H1 (cell line): Measurements from ENCODE around the gene FOSB.

Experiments used
- ATF2 ChIP-seq: IDR thresholded peaks from 2 replicates; pipeline ENCODE4 v1.6.1; 2012; ENCODE audit warnings: low read length, inconsistent platforms
- CTCF ChIP-seq, 3 experiments: IDR thresholded peaks; 1 replicate in 2 of 3; 2 replicates in 1 of 3; pipeline versions ENCODE4 v1.5.1 to v1.6.1; 2011; ENCODE audit warnings: low read length in 3 of 3, mild to moderate bottlenecking in 3 of 3, inconsistent platforms in 2 of 3, low read depth in 1 of 3, moderate library complexity in 1 of 3; ENCODE audit not compliant: insufficient read depth in 1 of 3; ENCODE audit errors: control extremely low read depth in 1 of 3
- EGR1 ChIP-seq: IDR thresholded peaks from 2 replicates; pipeline ENCODE4 v1.6.1; 2011; ENCODE audit warnings: low read depth, low read length, borderline replicate concordance
- EP300 ChIP-seq, 2 experiments: IDR thresholded peaks; 1 replicate in 1 of 2; 2 replicates in 1 of 2; pipeline ENCODE4 v1.6.1; 2011 to 2012; ENCODE audit warnings: low read depth in 2 of 2, low read length in 2 of 2, mild to moderate bottlenecking in 2 of 2, borderline replicate concordance in 1 of 2, inconsistent platforms in 1 of 2, moderate library complexity in 1 of 2
- GTF2F1 ChIP-seq: IDR thresholded peaks from 2 replicates; pipeline ENCODE4 v1.6.1; 2012; ENCODE audit warnings: low read depth, low read length, improper control_type of control experiment, borderline replicate concordance
- HDAC2 ChIP-seq, 2 experiments: fragments of 300-600 bp in 1 of 2; sonication (generic) in 1 of 2; IDR thresholded peaks; 2 replicates each; pipeline ENCODE4 v1.6.1; 2011 to 2012; ENCODE audit warnings: low read depth in 2 of 2, low read length in 2 of 2, mild to moderate bottlenecking in 2 of 2, moderate library complexity in 2 of 2, borderline replicate concordance in 1 of 2, inconsistent platforms in 1 of 2
- MAFK ChIP-seq: IDR thresholded peaks from 2 replicates; pipeline ENCODE4 v1.6.1; 2012; ENCODE audit warnings: low read depth, mild to moderate bottlenecking, improper control_type of control experiment, low read length
- MAX ChIP-seq: IDR thresholded peaks from 2 replicates; pipeline ENCODE4 v1.6.1; 2012; ENCODE audit warnings: inconsistent platforms
- POLR2A ChIP-seq, 2 experiments: IDR thresholded peaks; 1 replicate in 1 of 2; 2 replicates in 1 of 2; pipeline ENCODE4 v1.6.1; 2011; ENCODE audit warnings: low read depth in 2 of 2, low read length in 2 of 2, mild to moderate bottlenecking in 2 of 2; ENCODE audit errors: control extremely low read depth in 1 of 2
- POU5F1 ChIP-seq: IDR thresholded peaks from 2 replicates; pipeline ENCODE4 v1.6.1; 2011; ENCODE audit warnings: low read depth, mild to moderate bottlenecking, low read length, moderate library complexity
- SP1 ChIP-seq: IDR thresholded peaks from 2 replicates; pipeline ENCODE4 v1.6.1; 2011; ENCODE audit warnings: low read depth, low read length

- TF ChIP-seq MAFK (no peak), HDAC2 (IDR thresholded peaks at IDR 0.05; ENCODE audit: borderline replicate concordance in 1 of 2, low read depth in 2 of 2, low read length in 2 of 2) (no peak), POLR2A (IDR thresholded peaks at IDR 0.05; ENCODE audit: control extremely low read depth in 1 of 2, low read depth in 2 of 2, low read length in 2 of 2) (no peak), SP1 (no peak), ATF2 (no peak), CTCF (IDR thresholded peaks at IDR 0.05; ENCODE audit: control extremely low read depth in 1 of 3, insufficient read depth in 1 of 3, low read depth in 1 of 3, low read length in 3 of 3) (no peak), POU5F1 (no peak), GTF2F1 (no peak), MAX (no peak), EGR1 (no peak), EP300 (IDR thresholded peaks at IDR 0.05; ENCODE audit: borderline replicate concordance in 1 of 2, low read depth in 2 of 2, low read length in 2 of 2) (no peak)
These were observed 20.9 kb downstream of the FOSB start for GRCh38 chr19:45488708-45489107.
